ENCODE data around the gene XDH.

The XDH gene

DNA sequence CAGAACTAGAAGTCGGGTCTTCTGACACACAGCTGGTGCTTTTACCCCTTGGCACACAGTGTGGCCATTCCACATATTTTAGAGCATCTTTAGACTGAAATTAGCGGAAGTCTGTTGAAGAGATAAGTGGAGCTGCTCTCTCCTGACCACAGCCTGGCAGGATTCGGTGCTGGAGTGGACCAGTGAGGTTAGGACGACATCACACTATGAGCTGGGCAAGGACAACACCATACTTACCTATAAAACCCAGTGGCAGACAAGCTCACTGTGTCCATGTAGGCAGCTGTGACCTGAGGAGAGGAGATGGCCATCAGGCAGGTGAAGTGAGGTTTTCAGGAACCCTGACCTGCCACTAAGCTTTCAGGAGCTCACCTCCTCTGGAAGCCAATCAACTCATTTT, 70.1 kb downstream of the XDH start:
- H3K23ac ChIP-seq (ENCODE audit: low read depth, low read length, poor library complexity), result peak overlapping the region; percentile 7
- H2AFZ ChIP-seq (ENCODE audit: low read length), result no peak overlapping the region
- no peak overlapping the region for H3K27ac ChIP-seq (replicated peaks; ENCODE audit: low read length)
- no peaks in the 10 kb centered on the region for H3K27me3 ChIP-seq (ENCODE audit: control insufficient read depth in 3 of 3, insufficient read depth in 3 of 3, low read depth in 1 of 3, low read length in 3 of 3)
- H4K91ac ChIP-seq (ENCODE audit: low read depth, low read length, poor library complexity), result no peak overlapping the region
- no peak overlapping the region for H2BK15ac ChIP-seq (ENCODE audit: low read length)
- H3K79me1 ChIP-seq (ENCODE audit: low read depth, low read length), result no peaks in the 10 kb centered on the region
- no peak overlapping the region for H3K18ac ChIP-seq (ENCODE audit: low read length)
- no CpG with 5 or more reads among the region's 4 CpGs for WGBS, 2 donors (ENCODE audit: extremely low coverage in 2 of 2, insufficient read length in 2 of 2, insufficient replicate concordance in 1 of 2)
- no peak overlapping the region for H3K4ac ChIP-seq (ENCODE audit: low read length)
- H3K9ac ChIP-seq (ENCODE audit: low read depth, low read length, poor library complexity), result no peak overlapping the region
- H4K8ac ChIP-seq (ENCODE audit: low read depth, low read length), result no peak overlapping the region
- no peak overlapping the region for H2BK12ac ChIP-seq (ENCODE audit: low read length)
- H3K36me3 ChIP-seq (replicated peaks in 1 of 2; ENCODE audit: control insufficient read depth in 2 of 2, insufficient read depth in 2 of 2, low read length in 2 of 2), result no peaks in the 10 kb centered on the region
- DNase-seq (ENCODE audit: low spot score), result no peak
- H2BK120ac ChIP-seq (ENCODE audit: low read depth, low read length), result no peak overlapping the region
- H3K9me3 ChIP-seq (replicated peaks in 1 of 2; ENCODE audit: control insufficient read depth in 2 of 2, insufficient read depth in 1 of 2, low read depth in 1 of 2, low read length in 2 of 2), result no peaks in the 10 kb centered on the region
- no peak overlapping the region for H3K14ac ChIP-seq (ENCODE audit: low read length)
- H3K4me1 ChIP-seq (ENCODE audit: control insufficient read depth in 2 of 2, insufficient read depth in 1 of 2, low read depth in 1 of 2, low read length in 2 of 2), result peaks cover 0 to 6% of the 10 kb centered on the region in 2 donors
- H3K4me3 ChIP-seq (ENCODE audit: low read length in 2 of 2), result no peak overlapping the region
- no peak overlapping the region for H2AK5ac ChIP-seq (ENCODE audit: low read depth, low read length)
- no peak overlapping the region for H2BK5ac ChIP-seq (ENCODE audit: low read length)
- H3K4me2 ChIP-seq (ENCODE audit: insufficient read depth, low read length, poor library complexity, severe bottlenecking), result no peak overlapping the region

DNA sequence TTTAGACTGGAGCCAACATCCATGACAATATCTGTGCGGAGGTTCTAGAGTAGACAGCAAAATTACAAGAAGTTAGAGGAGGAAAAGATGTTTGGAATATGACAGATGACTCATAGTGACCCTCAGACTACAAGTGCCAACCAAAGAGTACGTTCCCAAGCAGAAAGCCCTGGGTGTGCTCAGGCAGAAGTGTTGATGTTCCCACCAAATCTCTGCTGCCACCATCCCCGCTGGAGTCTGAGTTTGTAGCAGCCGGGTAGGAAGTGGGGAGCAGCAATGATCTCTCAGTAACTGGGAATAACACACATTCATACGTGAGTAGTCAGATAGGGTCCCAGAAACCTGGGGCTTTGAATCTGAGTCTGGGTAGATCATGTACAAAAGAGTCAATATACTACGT, 73.2 kb downstream of the XDH start:
- Histone ChIP-seq H3K9me3 (replicated peaks in 1 of 2; ENCODE audit: control insufficient read depth in 2 of 2, insufficient read depth in 1 of 2, low read depth in 1 of 2, low read length in 2 of 2) (no peaks in the 10 kb centered on the region), H3K79me1 (ENCODE audit: low read depth, low read length) (no peaks in the 10 kb centered on the region), H2BK120ac (ENCODE audit: low read depth, low read length) (no peak overlapping the region), H2BK12ac (ENCODE audit: low read length) (no peak overlapping the region), H4K91ac (ENCODE audit: low read depth, low read length, poor library complexity) (no peak overlapping the region), H3K27ac (replicated peaks; ENCODE audit: low read length) (no peak overlapping the region), H3K18ac (ENCODE audit: low read length) (no peak overlapping the region), H4K8ac (ENCODE audit: low read depth, low read length) (no peak overlapping the region), H2AFZ (ENCODE audit: low read length) (no peak overlapping the region), H3K27me3 (ENCODE audit: control insufficient read depth in 3 of 3, insufficient read depth in 3 of 3, low read depth in 1 of 3, low read length in 3 of 3) (no peaks in the 10 kb centered on the region), H3K4me2 (ENCODE audit: insufficient read depth, low read length, poor library complexity, severe bottlenecking) (no peak overlapping the region), H3K4me1 (ENCODE audit: control insufficient read depth in 2 of 2, insufficient read depth in 1 of 2, low read depth in 1 of 2, low read length in 2 of 2) (no peaks in the 10 kb centered on the region), H2AK5ac (ENCODE audit: low read depth, low read length) (no peak overlapping the region), H3K14ac (ENCODE audit: low read length) (no peak overlapping the region), H3K23ac (ENCODE audit: low read depth, low read length, poor library complexity) (no peak overlapping the region), H2BK15ac (ENCODE audit: low read length) (no peak overlapping the region), H2BK5ac (ENCODE audit: low read length) (no peak overlapping the region), H3K36me3 (replicated peaks in 1 of 2; ENCODE audit: control insufficient read depth in 2 of 2, insufficient read depth in 2 of 2, low read length in 2 of 2) (no peaks in the 10 kb centered on the region), H3K4ac (ENCODE audit: low read length) (no peak overlapping the region), H3K4me3 (ENCODE audit: low read length in 2 of 2) (no peak overlapping the region), H3K9ac (ENCODE audit: low read depth, low read length, poor library complexity) (no peak overlapping the region)
- DNase-seq (ENCODE audit: low spot score), result no peak
- no CpG with 5 or more reads among the region's 6 CpGs for WGBS, 2 donors (ENCODE audit: extremely low coverage in 2 of 2, insufficient read length in 2 of 2, insufficient replicate concordance in 1 of 2)

- Histone ChIP-seq H3K36me3 (replicated peaks in 1 of 2; ENCODE audit: control insufficient read depth in 2 of 2, insufficient read depth in 2 of 2, low read length in 2 of 2) (no peaks in the 10 kb centered on the region), H4K8ac (ENCODE audit: low read depth, low read length) (no peak overlapping the region), H3K79me1 (ENCODE audit: low read depth, low read length) (no peaks in the 10 kb centered on the region), H3K14ac (ENCODE audit: low read length) (no peak overlapping the region), H3K9ac (ENCODE audit: low read depth, low read length, poor library complexity) (no peak overlapping the region), H3K23ac (ENCODE audit: low read depth, low read length, poor library complexity) (no peak overlapping the region), H3K27me3 (ENCODE audit: control insufficient read depth in 3 of 3, insufficient read depth in 3 of 3, low read depth in 1 of 3, low read length in 3 of 3) (no peaks in the 10 kb centered on the region), H3K4me2 (ENCODE audit: insufficient read depth, low read length, poor library complexity, severe bottlenecking) (no peak overlapping the region), H3K18ac (ENCODE audit: low read length) (no peak overlapping the region), H2BK5ac (ENCODE audit: low read length) (no peak overlapping the region), H3K4ac (ENCODE audit: low read length) (no peak overlapping the region), H3K27ac (replicated peaks; ENCODE audit: low read length) (no peak overlapping the region), H3K9me3 (replicated peaks in 1 of 2; ENCODE audit: control insufficient read depth in 2 of 2, insufficient read depth in 1 of 2, low read depth in 1 of 2, low read length in 2 of 2) (no peaks in the 10 kb centered on the region), H3K4me3 (ENCODE audit: low read length in 2 of 2) (no peak overlapping the region), H2BK15ac (ENCODE audit: low read length) (no peak overlapping the region), H2AK5ac (ENCODE audit: low read depth, low read length) (no peak overlapping the region), H2BK120ac (ENCODE audit: low read depth, low read length) (no peak overlapping the region), H2AFZ (ENCODE audit: low read length) (no peak overlapping the region), H2BK12ac (ENCODE audit: low read length) (no peak overlapping the region), H3K4me1 (ENCODE audit: control insufficient read depth in 2 of 2, insufficient read depth in 1 of 2, low read depth in 1 of 2, low read length in 2 of 2) (no peaks in the 10 kb centered on the region), H4K91ac (ENCODE audit: low read depth, low read length, poor library complexity) (peak overlapping the region; percentile 27)
- no CpG with 5 or more reads among the region's 9 CpGs for WGBS, 2 donors (ENCODE audit: extremely low coverage in 2 of 2, insufficient read length in 2 of 2, insufficient replicate concordance in 1 of 2)
- DNase-seq (ENCODE audit: low spot score), result no peak
These were observed 74.8 kb downstream of the XDH start for GRCh38 chr2:31339696-31340095.

GRCh38 chr2:31337860-31338259, 76.7 kb downstream of the XDH start:
- Histone ChIP-seq H3K4ac (ENCODE audit: low read length) (no peak overlapping the region), H3K14ac (ENCODE audit: low read length) (no peak overlapping the region), H3K9ac (ENCODE audit: low read depth, low read length, poor library complexity) (no peak overlapping the region), H3K4me1 (ENCODE audit: control insufficient read depth in 2 of 2, insufficient read depth in 1 of 2, low read depth in 1 of 2, low read length in 2 of 2) (no peaks in the 10 kb centered on the region), H3K27me3 (ENCODE audit: control insufficient read depth in 3 of 3, insufficient read depth in 3 of 3, low read depth in 1 of 3, low read length in 3 of 3) (no peaks in the 10 kb centered on the region), H2BK12ac (ENCODE audit: low read length) (no peak overlapping the region), H3K36me3 (replicated peaks in 1 of 2; ENCODE audit: control insufficient read depth in 2 of 2, insufficient read depth in 2 of 2, low read length in 2 of 2) (no peaks in the 10 kb centered on the region), H3K27ac (replicated peaks; ENCODE audit: low read length) (no peak overlapping the region), H3K4me3 (ENCODE audit: low read length in 2 of 2) (peak overlapping the region in 1 of 2 donors; percentile 3), H2BK15ac (ENCODE audit: low read length) (no peak overlapping the region), H2BK120ac (ENCODE audit: low read depth, low read length) (no peak overlapping the region), H3K23ac (ENCODE audit: low read depth, low read length, poor library complexity) (no peak overlapping the region), H2AFZ (ENCODE audit: low read length) (no peak overlapping the region), H2AK5ac (ENCODE audit: low read depth, low read length) (no peak overlapping the region), H2BK5ac (ENCODE audit: low read length) (no peak overlapping the region), H3K18ac (ENCODE audit: low read length) (no peak overlapping the region), H3K4me2 (ENCODE audit: insufficient read depth, low read length, poor library complexity, severe bottlenecking) (no peak overlapping the region), H3K79me1 (ENCODE audit: low read depth, low read length) (no peaks in the 10 kb centered on the region), H4K8ac (ENCODE audit: low read depth, low read length) (no peak overlapping the region), H3K9me3 (replicated peaks in 1 of 2; ENCODE audit: control insufficient read depth in 2 of 2, insufficient read depth in 1 of 2, low read depth in 1 of 2, low read length in 2 of 2) (no peaks in the 10 kb centered on the region), H4K91ac (ENCODE audit: low read depth, low read length, poor library complexity) (no peak overlapping the region)
- DNase-seq (ENCODE audit: low spot score), result no peak
- WGBS, 2 donors (ENCODE audit: extremely low coverage in 2 of 2, insufficient read length in 2 of 2, insufficient replicate concordance in 1 of 2), result no CpG with 5 or more reads among the region's 6 CpGs
